GM20000 (cell line): Measurements from ENCODE around the gene WDR88.

Experiments used
- DNase-seq: peaks from one replicate; pipeline ENCODE4 v3.0.0; 2012; ENCODE audit warnings: low spot score
- CTCF ChIP-seq: IDR thresholded peaks from 2 replicates; pipeline ENCODE4 v1.5.1; 2012; ENCODE audit warnings: mild to moderate bottlenecking, control low read depth; ENCODE audit errors: extremely low read depth, missing control alignments

WDR88 gene

GRCh38 chr19:33096005-33096404 lies 35.9 kb upstream of the WDR88 start:
- no peak for TF ChIP-seq CTCF
- no peak for DNase-seq

DNA sequence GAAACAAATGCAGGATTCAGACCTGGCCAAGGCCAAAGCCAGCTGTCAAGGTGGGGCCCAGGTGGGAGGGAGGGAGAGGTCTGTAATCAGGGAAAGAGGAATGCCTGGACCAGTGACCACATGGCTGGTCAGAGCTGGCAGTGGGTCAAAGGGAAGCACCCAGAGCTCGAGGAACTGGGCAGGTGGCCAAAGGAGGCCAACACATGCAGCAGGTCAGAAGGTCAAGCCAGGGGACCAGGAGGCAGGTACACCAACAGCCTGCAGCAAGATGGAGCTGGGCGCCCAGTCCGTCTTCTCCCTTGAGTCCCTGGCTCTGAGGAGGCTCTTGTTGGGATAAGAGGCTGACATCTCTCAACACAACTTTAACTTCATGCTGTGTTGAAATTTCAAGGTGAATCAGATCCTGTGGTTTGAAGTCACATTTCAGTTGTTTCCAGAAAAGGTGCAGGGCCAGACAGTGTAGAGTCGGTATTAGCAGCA lies 33.8 kb upstream of the WDR88 start:
- no peak for TF ChIP-seq CTCF

GRCh38 chr19:33100894-33101644 lies 30.8 kb upstream of the WDR88 start:
- TF ChIP-seq CTCF: no peak
- DNase-seq: no peak

More for the DNA sequence above, 33.8 kb upstream of the WDR88 start:
- no peak for DNase-seq

- DNase-seq: no peak
- TF ChIP-seq CTCF: no peak
Measured at GRCh38 chr19:33102893-33103292, 29.0 kb upstream of the WDR88 start.

GRCh38 chr19:33108161-33108560 lies 23.8 kb upstream of the WDR88 start:
- TF ChIP-seq CTCF: no peak
- no peak for DNase-seq

- no peak for TF ChIP-seq CTCF
Measured at GRCh38 chr19:33110137-33110910, 21.6 kb upstream of the WDR88 start.

DNA sequence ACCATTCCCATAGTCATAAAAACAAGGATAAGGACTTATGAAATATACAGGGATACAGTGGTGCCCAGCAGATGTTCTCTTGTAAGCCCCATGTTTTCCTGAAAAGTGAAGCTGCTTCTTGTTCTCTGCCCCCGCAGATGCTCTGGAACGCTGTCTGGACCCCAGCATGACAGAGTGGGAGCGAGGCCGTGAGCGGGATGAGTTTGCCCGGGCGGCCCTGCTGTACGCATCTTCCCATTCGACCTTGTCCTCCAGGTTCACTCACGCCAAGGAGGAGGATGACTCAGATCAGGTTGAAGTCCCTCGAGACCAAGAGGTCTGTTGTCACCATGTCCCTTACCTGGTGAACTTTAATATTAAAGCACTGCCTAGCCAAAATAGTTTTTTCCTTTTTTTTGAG lies 20.3 kb upstream of the WDR88 start:
- DNase-seq: no peak
- no peak for TF ChIP-seq CTCF

More at GRCh38 chr19:33110137-33110910, 21.6 kb upstream of the WDR88 start:
- DNase-seq: no peak
